ENCODE measurements around the gene TMEM204.

GRCh38 chr16:1495211-1495888 lies 38.1 kb upstream of the TMEM204 start:
- TF ChIP-seq CTCF (conservative IDR thresholded peaks at IDR 0.05 in 1 of 2, IDR thresholded peaks at IDR 0.05 in 1 of 2; ENCODE audit: extremely low read depth in 1 of 2, insufficient read depth in 1 of 2, low read depth in 1 of 2, low read length in 2 of 2) (no peak), EZH2 (IDR thresholded peaks at IDR 0.05; ENCODE audit: borderline replicate concordance, low read length) (no peak)

Data from mammary epithelial cell (primary cell).